WTC11 (cell line): ENCODE measurements around the gene NPAS2. TPM values are rescaled to one million over a fixed set of nuclear protein-coding genes. Genes with fewer than 3 reads are reported as not detected.

Experiments
- ATAC-seq: fragments of 200-7000 bp; cut with Tn5 transposase; 2 replicates; pipeline ENCODE4 v1.10.0; 2021; ENCODE audit warnings: mild to moderate bottlenecking, moderate library complexity
- CTCF ChIA-PET: fragments of 300-600 bp; sonication (Branson Sonifier 250); formaldehyde crosslinking; loops from one replicate; lab custom pipeline; 2021; ENCODE audit warnings: antibody characterized with exemption; lab: Charles Lee
- POLR2A ChIA-PET: fragments of 350-600 bp; sonication (Branson Sonifier 250); formaldehyde crosslinking; loops from one replicate; lab custom pipeline; 2021; ENCODE audit warnings: antibody characterized with exemption; lab: Charles Lee
- DNase-seq: peaks from one replicate; pipeline ENCODE4 v3.0.0; 2021; ENCODE audit warnings: low spot score
- H3K27ac Mint-ChIP-seq: 2 replicates; pipeline ENCODE4 v1.8.0; 2021; ENCODE audit warnings: mixed read lengths
- H3K27me3 Mint-ChIP-seq: 2 replicates; pipeline ENCODE4 v1.8.0; 2021; ENCODE audit warnings: low read depth, mild to moderate bottlenecking, moderate library complexity, mixed read lengths
- H3K36me3 Mint-ChIP-seq: 2 replicates; pipeline ENCODE4 v1.8.0; 2021; ENCODE audit warnings: mixed read lengths
- H3K4me1 Mint-ChIP-seq: 2 replicates; pipeline ENCODE4 v1.8.0; 2022; ENCODE audit warnings: mixed read lengths
- H3K4me3 Mint-ChIP-seq: 2 replicates; pipeline ENCODE4 v1.8.0; 2021; ENCODE audit warnings: mild to moderate bottlenecking, moderate library complexity, mixed read lengths
- H3K9me3 Mint-ChIP-seq: 2 replicates; pipeline ENCODE4 v1.8.0; 2021; ENCODE audit warnings: mixed read lengths
- ARID4B ChIP-seq: sonication (generic); formaldehyde crosslinking; IDR thresholded peaks from 2 replicates; pipeline ENCODE4 v1.8.0; 2023; ENCODE audit warnings: missing genetic modification reagents, mild to moderate bottlenecking, borderline replicate concordance
- ATF1 ChIP-seq: sonication (generic); formaldehyde crosslinking; IDR thresholded peaks from 2 replicates; pipeline ENCODE4 v1.8.1; 2023; ENCODE audit warnings: mild to moderate bottlenecking, moderate library complexity, missing genetic modification reagents
- E2F5 ChIP-seq: sonication (generic); formaldehyde crosslinking; IDR thresholded peaks from 2 replicates; pipeline ENCODE4 v1.8.1; 2022; ENCODE audit warnings: mild to moderate bottlenecking, moderate library complexity, missing genetic modification reagents
- ELF4 ChIP-seq: sonication (generic); formaldehyde crosslinking; IDR thresholded peaks from 2 replicates; pipeline ENCODE4 v1.8.1; 2022; ENCODE audit warnings: low read depth, mild to moderate bottlenecking, moderate library complexity, missing genetic modification reagents
- ERG ChIP-seq: fragments of 250-450 bp; sonication (Bioruptor Pico); IDR thresholded peaks from 2 replicates; pipeline ENCODE4 v1.8.0; 2021; ENCODE audit warnings: mild to moderate bottlenecking
- FOXP4 ChIP-seq: sonication (generic); formaldehyde crosslinking; IDR thresholded peaks from 2 replicates; pipeline ENCODE4 v1.8.0; 2022; ENCODE audit warnings: mild to moderate bottlenecking, missing genetic modification reagents
- MAX ChIP-seq: sonication (generic); formaldehyde crosslinking; IDR thresholded peaks from 2 replicates; pipeline ENCODE4 v1.8.0; 2022; ENCODE audit warnings: mild to moderate bottlenecking, missing genetic modification reagents
- MLX ChIP-seq: sonication (generic); formaldehyde crosslinking; IDR thresholded peaks from 2 replicates; pipeline ENCODE4 v1.8.1; 2023; ENCODE audit warnings: mild to moderate bottlenecking, missing genetic modification reagents, moderate library complexity
- NFATC4 ChIP-seq: fragments of 250-450 bp; sonication (Bioruptor Pico); IDR thresholded peaks from 2 replicates; pipeline ENCODE4 v1.9.0; 2021; ENCODE audit warnings: mild to moderate bottlenecking
- NFE2L1 ChIP-seq: sonication (generic); formaldehyde crosslinking; IDR thresholded peaks from 2 replicates; pipeline ENCODE4 v1.8.1; 2023; ENCODE audit warnings: missing genetic modification reagents
- PREB ChIP-seq: sonication (generic); formaldehyde crosslinking; IDR thresholded peaks from 2 replicates; pipeline ENCODE4 v1.8.1; 2022; ENCODE audit warnings: mild to moderate bottlenecking, missing genetic modification reagents, moderate library complexity, borderline replicate concordance
- RORB ChIP-seq: fragments of 250-450 bp; sonication (Bioruptor Pico); IDR thresholded peaks from 2 replicates; pipeline ENCODE4 v1.9.0; 2021; ENCODE audit warnings: mild to moderate bottlenecking
- SMAD3 ChIP-seq: sonication (generic); formaldehyde crosslinking; IDR thresholded peaks from 2 replicates; pipeline ENCODE4 v1.8.0; 2022; ENCODE audit warnings: missing genetic modification reagents, mild to moderate bottlenecking, borderline replicate concordance
- SMAD4 ChIP-seq: sonication (generic); formaldehyde crosslinking; IDR thresholded peaks from 2 replicates; pipeline ENCODE4 v1.8.0; 2022; ENCODE audit warnings: mild to moderate bottlenecking, missing genetic modification reagents
- STAT6 ChIP-seq: sonication (generic); formaldehyde crosslinking; conservative IDR thresholded peaks from 2 replicates; pipeline ENCODE4 v1.8.1; 2023; ENCODE audit warnings: mild to moderate bottlenecking, low read depth, missing genetic modification reagents, moderate library complexity
- TEAD1 ChIP-seq: sonication (generic); formaldehyde crosslinking; IDR thresholded peaks from 2 replicates; pipeline ENCODE4 v1.8.0; 2022; ENCODE audit warnings: mild to moderate bottlenecking, missing genetic modification reagents
- USF2 ChIP-seq: sonication (generic); formaldehyde crosslinking; IDR thresholded peaks from 2 replicates; pipeline ENCODE4 v1.8.1; 2023; ENCODE audit warnings: mild to moderate bottlenecking, missing genetic modification reagents, moderate library complexity
- ZBTB21 ChIP-seq: sonication (generic); formaldehyde crosslinking; IDR thresholded peaks from 2 replicates; pipeline ENCODE4 v1.8.1; 2023; ENCODE audit warnings: mild to moderate bottlenecking, missing genetic modification reagents, borderline replicate concordance
- ZMAT4 ChIP-seq: fragments of 250-450 bp; sonication (Bioruptor Pico); IDR thresholded peaks from 2 replicates; pipeline ENCODE4 v1.9.0; 2021; ENCODE audit warnings: mild to moderate bottlenecking
- ZNF232 ChIP-seq: sonication (generic); formaldehyde crosslinking; IDR thresholded peaks from 2 replicates; pipeline ENCODE4 v1.8.0; 2022; ENCODE audit warnings: mild to moderate bottlenecking, missing genetic modification reagents
- total RNA-seq: library from RNA; stranded (reverse); gene quantifications from 3 replicates; pipeline ENCODE4 v1.2.3, GENCODE V29; 2021

Gene NPAS2
- total RNA-seq, 1 experiment from 2014 or later, result 2.6 TPM

- no peak overlapping the region for H3K27ac Mint-ChIP-seq
- no peak for ATAC-seq
Measured at GRCh38 chr2:100835006-100835659, 15.2 kb downstream of the NPAS2 start.

GRCh38 chr2:100840519-100840918, 20.6 kb downstream of the NPAS2 start:
- Mint-ChIP-seq H3K36me3 (no peaks in the 10 kb centered on the region), H3K9me3 (peaks cover 8% of the 10 kb centered on the region), H3K4me3 (no peak overlapping the region), H3K27me3 (no peaks in the 10 kb centered on the region), H3K27ac (no peak overlapping the region), H3K4me1 (no peaks in the 10 kb centered on the region)
- ATAC-seq, result no peak
- DNase-seq, result no peak
- ChIA-PET POLR2A (no interaction called here), CTCF (no interaction called here)
- TF ChIP-seq ZNF232 (CRISPR knock-in tag) (no peak), ARID4B (no peak), STAT6 (CRISPR knock-in tag) (no peak), FOXP4 (no peak), ATF1 (no peak), ZMAT4 (CRISPR knock-in tag) (no peak), NFATC4 (CRISPR knock-in tag) (no peak), ERG (CRISPR knock-in tag) (no peak), MAX (CRISPR knock-in tag) (no peak), SMAD3 (CRISPR knock-in tag) (no peak), TEAD1 (CRISPR knock-in tag) (no peak), SMAD4 (CRISPR knock-in tag) (no peak), NFE2L1 (no peak), PREB (CRISPR knock-in tag) (no peak), RORB (CRISPR knock-in tag) (no peak), MLX (CRISPR knock-in tag) (no peak), E2F5 (CRISPR knock-in tag) (no peak), USF2 (no peak)

More at GRCh38 chr2:100835006-100835659, 15.2 kb downstream of the NPAS2 start:
- Mint-ChIP-seq H3K36me3 (no peaks in the 10 kb centered on the region), H3K9me3 (no peaks in the 10 kb centered on the region), H3K4me1 (no peaks in the 10 kb centered on the region), H3K4me3 (no peak overlapping the region), H3K27me3 (no peaks in the 10 kb centered on the region)
- TF ChIP-seq ELF4 (CRISPR knock-in tag) (no peak), ZBTB21 (no peak)
- CTCF ChIA-PET, result no interaction called here
- POLR2A ChIA-PET, result no interaction called here
- DNase-seq, result no peak
